ENCODE data around the gene TTI1. TPM values are rescaled to one million over a fixed set of nuclear protein-coding genes. Genes with fewer than 3 reads are reported as not detected.
"Not testable (repeated sequence)": the region's sequence is repeated elsewhere in the genome, so short reads cannot be mapped to it uniquely, and the experiment has no call there.

Gene TTI1
- polyA plus RNA-seq, 3 donors: 6.4 to 9.1 (median 8.8) TPM

DNA sequence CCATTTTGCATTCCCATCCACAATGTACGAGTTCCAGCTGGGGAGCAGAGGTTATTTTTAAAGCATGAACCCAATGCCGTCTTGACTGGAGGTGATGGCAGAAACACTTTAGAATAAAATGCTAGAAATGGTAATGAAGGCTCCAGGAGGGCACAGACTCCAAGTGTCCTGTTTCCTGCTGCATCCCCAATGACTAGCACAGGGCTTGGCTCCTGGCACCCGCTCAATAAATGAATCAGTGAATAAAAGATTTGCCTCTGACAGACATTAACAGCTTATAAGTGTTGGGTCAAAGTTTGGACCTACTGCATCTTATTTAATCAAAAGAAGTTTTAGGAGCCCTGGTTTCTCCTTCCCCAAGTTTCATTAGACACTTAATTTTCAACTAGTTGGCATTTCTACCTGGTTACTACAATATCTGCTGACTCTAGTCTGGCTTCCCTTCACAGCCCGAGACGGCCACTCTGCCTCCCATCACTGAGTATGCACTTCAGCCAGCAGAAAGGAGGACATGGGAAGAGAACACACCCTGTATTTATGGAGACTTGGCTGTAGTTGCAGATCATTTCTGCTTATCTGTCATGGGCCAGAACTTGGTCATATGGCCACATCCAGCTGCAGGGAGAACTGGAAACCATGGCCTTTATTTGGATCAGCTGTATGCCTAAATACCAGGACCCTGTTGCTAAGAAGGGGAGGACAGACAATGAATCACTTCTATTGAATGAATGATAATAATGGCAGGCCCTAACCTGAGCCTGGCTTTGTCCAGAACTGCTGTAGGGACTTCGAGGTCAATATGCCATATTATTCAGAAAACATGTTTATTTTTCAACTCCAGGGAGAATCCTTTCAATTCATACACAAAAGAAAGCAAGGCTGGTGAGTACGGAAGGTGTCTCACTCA, 63.1 kb downstream of the TTI1 start:
- H4K20me1 ChIP-seq (ENCODE audit: insufficient read depth, low read length): no peaks in the 10 kb centered on the region
- no peaks in the 10 kb centered on the region for H3K4me1 ChIP-seq (ENCODE audit: control insufficient read depth in 1 of 2, insufficient read depth in 2 of 2, low read length in 2 of 2)
- peaks cover 3 to 15% (median 9%) of the 10 kb centered on the region in 3 donors for H3K27me3 Mint-ChIP-seq (ENCODE audit: low read depth in 3 of 3)
- H2AFZ ChIP-seq (ENCODE audit: insufficient read depth, low read depth, low read length, poor library complexity, severe bottlenecking): no peak overlapping the region
- H3K27me3 ChIP-seq (ENCODE audit: control insufficient read depth in 2 of 2, insufficient read depth in 2 of 2, low read length in 2 of 2): no peaks in the 10 kb centered on the region
- H3K36me3 ChIP-seq (replicated peaks in 1 of 2; ENCODE audit: control insufficient read depth in 1 of 2, insufficient read depth in 2 of 2, low read length in 2 of 2): no peaks in the 10 kb centered on the region
- H3K4me3 Mint-ChIP-seq: no peak overlapping the region
- intact Hi-C loops (cut with micrococcal nuclease): no loop called here
- no peak overlapping the region for H3K9ac ChIP-seq (ENCODE audit: insufficient read depth, low read length, poor library complexity, severe bottlenecking)
- no peak overlapping the region for H3K4me3 ChIP-seq (replicated peaks in 1 of 3; ENCODE audit: low read depth in 2 of 3, low read length in 3 of 3)
- H3K4me1 Mint-ChIP-seq: no peaks in the 10 kb centered on the region
- no peaks in the 10 kb centered on the region for H3K36me3 Mint-ChIP-seq
- H3K79me2 ChIP-seq (ENCODE audit: insufficient read depth, low read length): no peaks in the 10 kb centered on the region
- DNase-seq: no peak
- H3K4me2 ChIP-seq (replicated peaks; ENCODE audit: extremely low read depth, low read length, poor library complexity, severe bottlenecking): no peak overlapping the region
- no peak overlapping the region for H3K27ac ChIP-seq (ENCODE audit: low read depth in 1 of 2, low read length in 2 of 2)
- peaks cover 0 to 3% of the 10 kb centered on the region in 2 donors for H3K9me3 ChIP-seq (replicated peaks in 1 of 2; ENCODE audit: control insufficient read depth in 1 of 2, insufficient read depth in 1 of 2, low read length in 2 of 2)
- TF ChIP-seq, protein P1, sequence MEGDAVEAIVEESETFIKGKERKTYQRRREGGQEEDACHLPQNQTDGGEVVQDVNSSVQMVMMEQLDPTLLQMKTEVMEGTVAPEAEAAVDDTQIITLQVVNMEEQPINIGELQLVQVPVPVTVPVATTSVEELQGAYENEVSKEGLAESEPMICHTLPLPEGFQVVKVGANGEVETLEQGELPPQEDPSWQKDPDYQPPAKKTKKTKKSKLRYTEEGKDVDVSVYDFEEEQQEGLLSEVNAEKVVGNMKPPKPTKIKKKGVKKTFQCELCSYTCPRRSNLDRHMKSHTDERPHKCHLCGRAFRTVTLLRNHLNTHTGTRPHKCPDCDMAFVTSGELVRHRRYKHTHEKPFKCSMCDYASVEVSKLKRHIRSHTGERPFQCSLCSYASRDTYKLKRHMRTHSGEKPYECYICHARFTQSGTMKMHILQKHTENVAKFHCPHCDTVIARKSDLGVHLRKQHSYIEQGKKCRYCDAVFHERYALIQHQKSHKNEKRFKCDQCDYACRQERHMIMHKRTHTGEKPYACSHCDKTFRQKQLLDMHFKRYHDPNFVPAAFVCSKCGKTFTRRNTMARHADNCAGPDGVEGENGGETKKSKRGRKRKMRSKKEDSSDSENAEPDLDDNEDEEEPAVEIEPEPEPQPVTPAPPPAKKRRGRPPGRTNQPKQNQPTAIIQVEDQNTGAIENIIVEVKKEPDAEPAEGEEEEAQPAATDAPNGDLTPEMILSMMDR (IDR thresholded peaks at IDR 0.05): no peak
- WGBS (ENCODE audit: insufficient coverage): 100% methylated on average over 2 of the region's 7 CpGs
- H3K9me3 Mint-ChIP-seq: peaks cover 14 to 22% (median 17%) of the 10 kb centered on the region in 7 donors
- H3K27ac Mint-ChIP-seq: no peak overlapping the region

DNA sequence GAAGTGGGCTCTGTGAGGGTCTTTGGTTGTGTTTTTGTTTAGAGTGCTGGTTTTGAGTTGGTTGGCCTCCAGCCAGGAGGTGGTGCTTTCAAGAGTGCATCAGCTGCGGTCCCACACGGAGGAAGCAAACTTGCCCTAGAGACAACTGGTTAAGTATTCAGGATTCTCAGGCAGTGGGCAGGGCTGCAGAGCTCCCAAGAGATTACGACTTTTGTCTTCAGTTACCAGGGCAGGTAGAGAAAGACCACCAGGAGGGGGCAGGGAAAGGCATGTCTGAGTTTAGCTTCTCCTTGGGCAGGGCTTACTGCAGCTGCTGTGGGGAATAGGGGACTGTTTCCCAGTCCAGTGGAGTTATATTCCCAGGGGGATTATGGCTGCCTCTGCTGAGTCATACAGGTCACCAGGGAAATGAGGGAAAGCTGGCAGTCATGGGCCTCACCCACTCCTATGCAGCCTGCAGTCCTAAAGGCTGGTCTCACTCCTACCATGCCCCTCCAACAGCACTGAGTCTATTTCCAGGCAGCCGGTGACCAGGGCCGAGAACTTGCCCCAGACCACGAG, 64.3 kb downstream of the TTI1 start:
- H3K36me3 ChIP-seq (replicated peaks in 1 of 2; ENCODE audit: control insufficient read depth in 1 of 2, insufficient read depth in 2 of 2, low read length in 2 of 2): no peaks in the 10 kb centered on the region
- no peak overlapping the region for H2AFZ ChIP-seq (ENCODE audit: insufficient read depth, low read depth, low read length, poor library complexity, severe bottlenecking)
- H3K36me3 Mint-ChIP-seq: no peaks in the 10 kb centered on the region
- H3K4me2 ChIP-seq (replicated peaks; ENCODE audit: extremely low read depth, low read length, poor library complexity, severe bottlenecking): no peak overlapping the region
- H3K27ac Mint-ChIP-seq: no peak overlapping the region
- H3K4me1 ChIP-seq (ENCODE audit: control insufficient read depth in 1 of 2, insufficient read depth in 2 of 2, low read length in 2 of 2): no peaks in the 10 kb centered on the region
- H3K9me3 Mint-ChIP-seq: peaks cover 14 to 22% (median 17%) of the 10 kb centered on the region in 7 donors
- no peak overlapping the region for H3K27ac ChIP-seq (ENCODE audit: low read depth in 1 of 2, low read length in 2 of 2)
- TF ChIP-seq, protein P1 (IDR thresholded peaks at IDR 0.05): no peak
- WGBS (ENCODE audit: insufficient coverage): 92% methylated on average over 6 of the region's 6 CpGs
- intact Hi-C loops (cut with micrococcal nuclease): no loop called here
- H3K9me3 ChIP-seq (replicated peaks in 1 of 2; ENCODE audit: control insufficient read depth in 1 of 2, insufficient read depth in 1 of 2, low read length in 2 of 2): peaks cover 0 to 3% of the 10 kb centered on the region in 2 donors
- H3K4me1 Mint-ChIP-seq: no peaks in the 10 kb centered on the region
- H3K9ac ChIP-seq (ENCODE audit: insufficient read depth, low read length, poor library complexity, severe bottlenecking): no peak overlapping the region
- H3K4me3 Mint-ChIP-seq: no peak overlapping the region
- H3K79me2 ChIP-seq (ENCODE audit: insufficient read depth, low read length): no peaks in the 10 kb centered on the region
- no peak for DNase-seq
- peaks cover 3 to 16% (median 11%) of the 10 kb centered on the region in 3 donors for H3K27me3 Mint-ChIP-seq (ENCODE audit: low read depth in 3 of 3)
- no peak overlapping the region for H3K4me3 ChIP-seq (replicated peaks in 1 of 3; ENCODE audit: low read depth in 2 of 3, low read length in 3 of 3)
- H4K20me1 ChIP-seq (ENCODE audit: insufficient read depth, low read length): no peaks in the 10 kb centered on the region
- no peaks in the 10 kb centered on the region for H3K27me3 ChIP-seq (ENCODE audit: control insufficient read depth in 2 of 2, insufficient read depth in 2 of 2, low read length in 2 of 2)

DNA sequence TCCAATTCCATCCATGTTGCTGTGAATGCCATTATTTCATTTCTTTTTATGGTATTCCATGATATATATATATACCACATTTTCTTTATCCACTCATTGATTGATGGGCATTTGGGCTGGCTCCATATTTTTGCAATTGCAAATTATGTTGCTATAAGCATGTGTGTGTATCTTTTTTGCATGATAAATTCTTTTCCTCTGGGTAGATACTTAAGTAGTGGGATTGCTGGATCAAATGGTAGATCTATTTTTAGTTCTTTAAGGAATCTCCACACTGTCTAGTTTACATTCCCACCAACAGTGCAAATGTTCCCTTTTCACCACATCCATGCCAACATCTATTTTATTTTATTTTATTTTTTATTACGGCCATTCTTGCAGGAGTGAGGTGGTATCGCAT, 69.8 kb downstream of the TTI1 start:
- H3K4me1 Mint-ChIP-seq; H2AFZ ChIP-seq (ENCODE audit: insufficient read depth, low read depth, low read length, poor library complexity, severe bottlenecking); H4K20me1 ChIP-seq (ENCODE audit: insufficient read depth, low read length); H3K4me3 Mint-ChIP-seq; H3K9ac ChIP-seq (ENCODE audit: insufficient read depth, low read length, poor library complexity, severe bottlenecking); H3K4me1 ChIP-seq (ENCODE audit: control insufficient read depth in 1 of 2, insufficient read depth in 2 of 2, low read length in 2 of 2); DNase-seq; H3K27ac ChIP-seq (ENCODE audit: low read depth in 1 of 2, low read length in 2 of 2); H3K4me3 ChIP-seq (replicated peaks in 1 of 3; ENCODE audit: low read depth in 2 of 3, low read length in 3 of 3); H3K36me3 Mint-ChIP-seq; H3K4me2 ChIP-seq (replicated peaks; ENCODE audit: extremely low read depth, low read length, poor library complexity, severe bottlenecking); H3K36me3 ChIP-seq (replicated peaks in 1 of 2; ENCODE audit: control insufficient read depth in 1 of 2, insufficient read depth in 2 of 2, low read length in 2 of 2); intact Hi-C loops (cut with micrococcal nuclease); H3K9me3 ChIP-seq (replicated peaks in 1 of 2; ENCODE audit: control insufficient read depth in 1 of 2, insufficient read depth in 1 of 2, low read length in 2 of 2); H3K27me3 ChIP-seq (ENCODE audit: control insufficient read depth in 2 of 2, insufficient read depth in 2 of 2, low read length in 2 of 2); H3K79me2 ChIP-seq (ENCODE audit: insufficient read depth, low read length); H3K27ac Mint-ChIP-seq: not testable (repeated sequence)
- Mint-ChIP-seq H3K27me3 (ENCODE audit: low read depth in 3 of 3) (peaks cover 3 to 25% (median 17%) of the 10 kb centered on the region in 3 donors), H3K9me3 (peaks cover 11 to 25% (median 12%) of the 10 kb centered on the region in 7 donors)
- WGBS (ENCODE audit: insufficient coverage): no CpG with 5 or more reads among the region's 2 CpGs
